Left hindlimb (tissue), 1 donor: Measurements from ENCODE around the gene KPNA3.
"Not testable (repeated sequence)": the region's sequence is repeated elsewhere in the genome, so short reads cannot be mapped to it uniquely, and the experiment has no call there.

ENCODE experiments used
- DNase-seq: peaks from one replicate; pipeline ENCODE4 v3.0.0-alpha.2; 2018

Gene KPNA3

GRCh38 chr13:49792550-49793324 lies at the start of gene KPNA3:
Gene KPNA3, minus strand, starts transcription at chr13:49792682. Its CDS starts 176 bp downstream, at chr13:49792506.
- peak; percentile 97 for DNase-seq

GRCh38 chr13:49841964-49842363 lies 49.5 kb upstream of the KPNA3 start:
- no peak for DNase-seq

GRCh38 chr13:49840675-49841074 lies 48.2 kb upstream of the KPNA3 start:
- no peak for DNase-seq

GRCh38 chr13:49840266-49840665 lies 47.8 kb upstream of the KPNA3 start:
- DNase-seq: no peak

- no peak for DNase-seq
These were observed 46.5 kb upstream of the KPNA3 start for GRCh38 chr13:49838989-49839388.

GRCh38 chr13:49836516-49836915 lies 44.0 kb upstream of the KPNA3 start:
- no peak for DNase-seq

GRCh38 chr13:49833402-49833801 lies 40.9 kb upstream of the KPNA3 start:
- DNase-seq: no peak

- no peak for DNase-seq
These were observed 39.0 kb upstream of the KPNA3 start for GRCh38 chr13:49831455-49831854.

GRCh38 chr13:49830721-49831120 lies 38.2 kb upstream of the KPNA3 start:
- DNase-seq: no peak

GRCh38 chr13:49829715-49830114 lies 37.2 kb upstream of the KPNA3 start:
- DNase-seq: no peak

- no peak for DNase-seq
These were observed 36.0 kb upstream of the KPNA3 start for GRCh38 chr13:49828453-49828852.

GRCh38 chr13:49827891-49828290 lies 35.4 kb upstream of the KPNA3 start:
- DNase-seq: no peak

- DNase-seq: no peak
These were observed 34.9 kb upstream of the KPNA3 start for GRCh38 chr13:49827336-49827735.

GRCh38 chr13:49821216-49822009 lies 28.9 kb upstream of the KPNA3 start:
- no peak for DNase-seq

- no peak for DNase-seq
These were observed 28.2 kb upstream of the KPNA3 start for GRCh38 chr13:49820591-49821215.

GRCh38 chr13:49816047-49816446 lies 23.6 kb upstream of the KPNA3 start:
- not testable (repeated sequence) for DNase-seq

GRCh38 chr13:49814551-49815270 lies 22.2 kb upstream of the KPNA3 start:
- no peak for DNase-seq

GRCh38 chr13:49812812-49813211 lies 20.3 kb upstream of the KPNA3 start:
- no peak for DNase-seq

- no peak for DNase-seq
These were observed 19.0 kb upstream of the KPNA3 start for GRCh38 chr13:49811527-49811908.

- no peak for DNase-seq
These were observed 18.4 kb upstream of the KPNA3 start for GRCh38 chr13:49810567-49811526.

GRCh38 chr13:49807681-49808080 lies 15.2 kb upstream of the KPNA3 start:
- DNase-seq: no peak

GRCh38 chr13:49806126-49806536 lies 13.6 kb upstream of the KPNA3 start:
- DNase-seq: no peak
